SK-N-MC (cell line): ENCODE results near the gene NCOA3.

Experiments used
- EZH2 ChIP-seq: fragments of 200-600 bp; sonication (generic); IDR thresholded peaks from one replicate; pipeline ENCODE4 v1.6.1; 2017; ENCODE audit warnings: antibody characterized with exemption
- POLR2AphosphoS5 ChIP-seq: IDR thresholded peaks from 2 replicates; pipeline ENCODE4 v1.6.1; 2012; ENCODE audit warnings: mild to moderate bottlenecking, low read depth, low read length, borderline replicate concordance

DNA sequence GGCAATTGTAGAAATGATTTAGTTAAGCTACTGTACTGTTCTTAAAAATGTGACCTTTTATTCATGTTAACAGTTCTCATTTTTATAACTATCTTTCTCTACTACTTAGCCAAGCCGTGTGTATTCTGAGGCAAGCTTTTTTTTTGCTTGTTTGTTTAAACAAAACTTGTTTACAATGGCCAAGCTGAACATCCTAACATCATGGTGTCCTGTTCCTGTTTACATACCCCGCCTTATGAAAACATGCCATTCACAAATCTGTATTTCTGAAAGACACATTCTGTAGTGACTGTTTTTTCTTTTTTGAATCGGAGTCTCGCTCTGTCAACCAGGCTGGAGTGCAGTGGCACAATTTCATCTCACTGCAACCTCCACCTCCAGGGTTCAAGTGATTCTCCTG, 140.9 kb downstream of the NCOA3 start:
- TF ChIP-seq EZH2 (no peak), POLR2AphosphoS5 (no peak)
